Uterus (tissue), 4 donors: ENCODE measurements around the gene LHFPL6. TPM values are rescaled to one million over a fixed set of nuclear protein-coding genes. Genes with fewer than 3 reads are reported as not detected.

Source experiments
- DNase-seq, 2 donors: peaks; one replicate each; pipeline ENCODE4 v3.0.0-alpha.2; 2019 to 2020
- H3K27ac ChIP-seq, 2 donors: fragments of 200-600 bp; sonication (generic); 1 replicate in 1 of 2; 2 replicates in 1 of 2; pipeline ENCODE4 v1.5.1; 2016 to 2018
- H3K27me3 ChIP-seq, 2 donors: fragments of 200-600 bp; sonication (generic); one replicate each; pipeline ENCODE4 v1.5.1; 2018 to 2019; ENCODE audit warnings: control low read depth in 1 of 2
- H3K36me3 ChIP-seq, 2 donors: fragments of 200-600 bp; sonication (generic); one replicate each; pipeline ENCODE4 v1.5.1; 2019; ENCODE audit warnings: control low read depth in 1 of 2
- H3K4me1 ChIP-seq, 2 donors: fragments of 200-600 bp; sonication (generic); one replicate each; pipeline ENCODE4 v1.5.1; 2018 to 2019; ENCODE audit warnings: control low read depth in 1 of 2
- H3K4me3 ChIP-seq, 2 donors: fragments of 200-600 bp; sonication (generic); 1 replicate in 1 of 2; 2 replicates in 1 of 2; pipeline ENCODE4 v1.5.1; 2018 to 2019; ENCODE audit warnings: mild to moderate bottlenecking in 1 of 2
- H3K9me3 ChIP-seq, 2 donors: fragments of 200-600 bp; sonication (generic); one replicate each; pipeline ENCODE4 v1.5.1; 2019; ENCODE audit warnings: control low read depth in 1 of 2
- CTCF ChIP-seq, 4 experiments: fragments of 200-600 bp in 2 of 4; fragments of 450-650 bp in 2 of 4; sonication (generic) in 2 of 4; IDR thresholded peaks; one replicate each; pipeline ENCODE4 v1.5.1; 2016 to 2019; ENCODE audit warnings: antibody characterized with exemption in 4 of 4, mild to moderate bottlenecking in 2 of 4, moderate library complexity in 1 of 4
- POLR2A ChIP-seq, 2 donors: fragments of 450-650 bp; IDR thresholded peaks; one replicate each; pipeline ENCODE4 v1.6.1; 2016; ENCODE audit warnings: antibody characterized with exemption in 2 of 2, mild to moderate bottlenecking in 1 of 2, moderate library complexity in 1 of 2
- intact Hi-C: fragments of 100-400 bp; cut with DNase I; formaldehyde crosslinking; loops from one replicate; pipeline ENCODE4 v1.15.1; 2023; ENCODE audit warnings: low total_unique reads
- total RNA-seq, 4 donors: library from RNA; depleted of rRNA in 3 of 4; stranded (reverse); fragments of >200 nt in 3 of 4; gene quantifications; one replicate each; pipeline versions ENCODE4 v1.1.0 to v1.2.4, GENCODE V29; 2014 to 2023
- donor health status: DM: yes; HTN: yes; CAD: no.

The LHFPL6 gene
- total RNA-seq, 4 donors from 2014 or later, result 37.9 to 105 (median 86.8) TPM

DNA sequence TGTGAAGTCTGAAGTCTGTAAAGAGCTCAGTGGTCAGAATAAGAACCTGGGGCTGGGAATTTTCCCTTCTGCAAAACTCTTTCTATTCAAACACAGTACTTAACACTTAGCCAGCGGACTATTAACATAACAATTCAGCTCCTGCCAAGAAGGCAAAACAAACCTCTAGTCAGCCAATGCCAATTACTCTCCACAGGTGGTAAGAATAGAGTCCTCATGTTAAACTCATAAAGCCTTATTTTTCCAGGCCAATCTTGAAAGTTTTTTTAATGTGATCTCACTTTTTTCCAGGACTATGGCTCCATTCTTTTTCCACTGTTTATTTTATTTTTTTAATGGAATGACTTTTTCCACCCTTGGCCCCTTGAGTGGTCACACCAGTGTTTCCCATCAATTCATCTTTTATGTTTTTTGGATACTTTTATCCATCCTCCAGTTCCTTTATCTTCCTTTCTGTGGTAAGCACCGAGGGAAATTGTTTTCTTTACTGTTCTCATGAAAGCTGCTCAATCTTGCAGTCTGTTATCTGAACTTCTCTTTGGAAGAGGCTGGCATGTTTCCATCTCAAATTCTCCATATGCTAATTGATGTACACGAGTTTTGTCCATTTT, 217.3 kb downstream of the LHFPL6 start:
- Histone ChIP-seq H3K4me1 (no peaks in the 10 kb centered on the region), H3K4me3 (no peak overlapping the region), H3K27ac (peak overlapping the region; percentile 16 to 44), H3K36me3 (no peaks in the 10 kb centered on the region), H3K9me3 (no peaks in the 10 kb centered on the region), H3K27me3 (no peaks in the 10 kb centered on the region)
- no peak for TF ChIP-seq POLR2A (IDR thresholded peaks at IDR 0.05)
- no peak for TF ChIP-seq CTCF (IDR thresholded peaks at IDR 0.05)
- DNase-seq, result no peak
- intact Hi-C loops, result no loop called here

DNA sequence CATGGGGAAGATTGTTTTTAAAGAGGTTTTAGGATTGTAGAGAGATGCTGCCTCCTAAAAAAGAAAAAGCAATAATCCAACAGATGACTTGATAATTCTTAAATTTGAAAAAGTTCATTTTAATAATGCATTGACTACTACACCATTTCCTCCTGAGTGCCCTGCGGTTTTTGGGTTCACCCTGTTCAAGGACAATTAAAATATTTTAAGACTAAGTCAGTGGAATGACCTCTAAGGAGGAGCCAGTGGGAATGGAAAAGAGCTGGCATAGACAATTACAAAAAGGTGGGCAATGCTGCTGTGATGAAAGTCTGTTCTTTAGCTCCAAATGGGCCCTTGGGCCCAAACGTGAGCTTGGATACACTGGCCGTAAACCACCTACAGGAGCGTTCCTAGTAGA, 217.8 kb downstream of the LHFPL6 start:
- H3K27me3 ChIP-seq, result no peaks in the 10 kb centered on the region
- no peaks in the 10 kb centered on the region for H3K9me3 ChIP-seq
- no peak for DNase-seq
- TF ChIP-seq POLR2A (IDR thresholded peaks at IDR 0.05) (no peak), CTCF (IDR thresholded peaks at IDR 0.05) (no peak)
- H3K4me3 ChIP-seq, result no peak overlapping the region
- peak overlapping the region; percentile 16 to 44 for H3K27ac ChIP-seq
- H3K36me3 ChIP-seq, result no peaks in the 10 kb centered on the region
- H3K4me1 ChIP-seq, result no peaks in the 10 kb centered on the region
- intact Hi-C loops, result no loop called here

- Histone ChIP-seq H3K4me1 (no peaks in the 10 kb centered on the region), H3K4me3 (no peak overlapping the region), H3K9me3 (no peaks in the 10 kb centered on the region), H3K27me3 (no peaks in the 10 kb centered on the region), H3K36me3 (no peaks in the 10 kb centered on the region), H3K27ac (no peak overlapping the region)
- no peak for DNase-seq
- intact Hi-C loops, result no loop called here
- no peak for TF ChIP-seq CTCF (IDR thresholded peaks at IDR 0.05)
- no peak for TF ChIP-seq POLR2A (IDR thresholded peaks at IDR 0.05)
Measured at GRCh38 chr13:39381456-39381855, 221.5 kb downstream of the LHFPL6 start.

- peaks cover 0 to 3% of the 10 kb centered on the region in 2 donors for H3K4me1 ChIP-seq
Measured at GRCh38 chr13:39379667-39380655, 223.0 kb downstream of the LHFPL6 start.

More at GRCh38 chr13:39379667-39380655, 223.0 kb downstream of the LHFPL6 start:
- Histone ChIP-seq H3K27me3 (no peaks in the 10 kb centered on the region), H3K36me3 (no peaks in the 10 kb centered on the region), H3K27ac (peak overlapping the region in 1 of 2 donors; percentile 22), H3K9me3 (no peaks in the 10 kb centered on the region), H3K4me3 (no peak overlapping the region)
- no peak for DNase-seq
- no peak for TF ChIP-seq POLR2A (IDR thresholded peaks at IDR 0.05)
- TF ChIP-seq CTCF (IDR thresholded peaks at IDR 0.05), result no peak
- intact Hi-C loops, result no loop called here
